Muscle of back (tissue), 11 donors: ENCODE data around the gene EIF4G3. TPM values are rescaled to one million over a fixed set of nuclear protein-coding genes. Genes with fewer than 3 reads are reported as not detected.
"Not testable (repeated sequence)": the region's sequence is repeated elsewhere in the genome, so short reads cannot be mapped to it uniquely, and the experiment has no call there.

Experiments
- DNase-seq, 3 donors: peaks; one replicate each; pipeline versions ENCODE4 v3.0.0 to v3.0.0-alpha.2; 2013
- polyA plus RNA-seq, 10 donors: library from polyadenylated mRNA; unstranded; fragments of 120-200 nt; gene quantifications; one replicate each; pipeline ENCODE4 v1.2.1, GENCODE V29; 2013; ENCODE audit not compliant: insufficient read length in 10 of 10

The EIF4G3 gene
- polyA plus RNA-seq, 10 donors: 30.2 to 42.5 (median 35.7) TPM

GRCh38 chr1:21114431-21114830 lies 62.3 kb downstream of the EIF4G3 start:
- DNase-seq: no peak

- DNase-seq: no peak
Observed at GRCh38 chr1:21110163-21110562, 66.5 kb downstream of the EIF4G3 start.

DNA sequence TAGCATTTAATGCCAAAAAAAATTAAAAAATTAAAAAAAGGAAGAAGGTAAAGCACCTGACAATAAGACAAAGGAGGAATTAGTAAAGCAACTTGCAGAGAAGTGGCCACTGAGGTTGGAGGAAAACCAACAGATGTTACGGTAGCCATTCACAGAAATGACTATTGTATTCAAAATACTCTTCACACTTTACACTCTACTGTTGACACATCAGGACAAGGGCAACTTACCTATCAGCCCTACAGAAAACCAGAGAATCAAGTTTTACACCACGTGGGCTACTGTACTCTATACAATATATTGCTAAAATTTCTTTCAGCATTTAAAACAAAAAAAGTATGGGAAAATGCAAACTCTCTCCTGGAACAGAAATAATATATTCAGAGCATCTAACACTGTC lies 70.0 kb downstream of the EIF4G3 start:
- DNase-seq: no peak

DNA sequence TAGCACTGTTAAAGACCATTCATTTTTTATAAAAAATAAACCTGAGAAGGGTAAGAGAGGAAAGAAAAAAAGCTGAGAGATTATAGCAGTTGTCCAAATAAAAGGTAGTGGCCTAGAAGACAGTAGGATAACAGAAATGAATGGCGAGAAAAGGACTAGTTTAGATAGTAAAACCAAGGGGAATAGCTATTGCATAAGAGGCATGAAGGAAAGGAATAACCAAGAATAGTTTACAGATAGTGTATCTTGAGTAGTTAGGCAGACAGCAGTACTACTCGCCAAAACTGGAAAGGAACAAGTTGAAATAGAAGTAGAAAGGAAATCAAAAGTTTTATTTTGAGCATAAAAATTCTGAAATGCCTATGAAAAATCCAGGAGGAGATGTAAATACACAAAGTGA lies 70.5 kb downstream of the EIF4G3 start:
- DNase-seq: no peak

- no peak for DNase-seq
Observed at GRCh38 chr1:21105807-21106206, 70.9 kb downstream of the EIF4G3 start.

DNA sequence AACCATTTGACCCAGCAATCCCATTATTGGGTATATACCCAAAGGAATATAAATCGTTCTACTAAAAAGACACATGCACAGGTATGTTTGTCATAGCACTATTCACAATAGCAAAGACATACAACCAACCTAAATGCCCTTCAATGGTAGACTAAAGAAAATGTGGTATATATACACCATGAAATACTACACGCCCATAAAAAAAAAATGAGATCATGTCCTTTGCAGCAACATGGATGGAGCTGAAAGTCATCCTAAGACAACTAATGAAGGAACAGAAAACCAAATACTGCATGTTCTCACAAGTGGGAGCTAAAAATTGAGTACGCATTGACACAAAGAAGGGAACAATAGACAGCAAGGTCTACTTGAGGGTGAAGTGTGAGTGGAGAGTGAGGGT lies 72.0 kb downstream of the EIF4G3 start:
- DNase-seq: no peak

DNA sequence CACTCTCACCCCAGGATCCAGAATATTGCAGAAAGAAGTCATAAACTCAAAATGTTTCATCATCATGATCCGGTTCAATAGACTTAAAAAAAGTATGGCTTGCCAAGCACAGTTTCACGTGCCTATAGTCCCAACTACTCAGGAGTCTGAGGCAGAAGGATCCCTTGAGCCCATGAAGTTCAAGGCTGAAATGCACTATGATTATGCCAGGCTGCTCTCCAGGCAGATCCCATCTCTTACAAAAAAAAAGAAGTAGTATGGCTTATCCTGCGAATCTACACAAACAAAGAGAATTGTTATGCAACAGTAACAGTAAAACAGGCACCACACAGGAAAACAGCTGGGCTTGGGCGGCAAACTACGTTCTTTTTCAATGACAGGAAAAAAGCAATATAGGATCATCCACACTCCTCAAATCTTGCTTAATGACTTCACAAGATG lies 76.2 kb downstream of the EIF4G3 start:
- DNase-seq: peak in 1 of 3 donors; percentile 32

DNA sequence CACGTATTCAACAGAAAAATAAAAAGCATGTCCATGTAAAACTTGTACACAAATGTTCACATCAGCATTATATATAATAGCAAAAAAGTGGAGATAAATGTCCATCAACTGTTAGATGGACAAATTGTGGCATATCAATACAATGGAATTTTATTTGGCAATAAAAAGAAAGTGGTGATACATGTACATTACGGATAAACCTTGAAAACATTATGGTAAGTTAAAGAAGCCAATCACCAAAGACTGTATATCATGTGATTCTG lies 76.9 kb downstream of the EIF4G3 start:
- DNase-seq: no peak

- no peak for DNase-seq
Observed at GRCh38 chr1:21099034-21099868, 77.4 kb downstream of the EIF4G3 start.

DNA sequence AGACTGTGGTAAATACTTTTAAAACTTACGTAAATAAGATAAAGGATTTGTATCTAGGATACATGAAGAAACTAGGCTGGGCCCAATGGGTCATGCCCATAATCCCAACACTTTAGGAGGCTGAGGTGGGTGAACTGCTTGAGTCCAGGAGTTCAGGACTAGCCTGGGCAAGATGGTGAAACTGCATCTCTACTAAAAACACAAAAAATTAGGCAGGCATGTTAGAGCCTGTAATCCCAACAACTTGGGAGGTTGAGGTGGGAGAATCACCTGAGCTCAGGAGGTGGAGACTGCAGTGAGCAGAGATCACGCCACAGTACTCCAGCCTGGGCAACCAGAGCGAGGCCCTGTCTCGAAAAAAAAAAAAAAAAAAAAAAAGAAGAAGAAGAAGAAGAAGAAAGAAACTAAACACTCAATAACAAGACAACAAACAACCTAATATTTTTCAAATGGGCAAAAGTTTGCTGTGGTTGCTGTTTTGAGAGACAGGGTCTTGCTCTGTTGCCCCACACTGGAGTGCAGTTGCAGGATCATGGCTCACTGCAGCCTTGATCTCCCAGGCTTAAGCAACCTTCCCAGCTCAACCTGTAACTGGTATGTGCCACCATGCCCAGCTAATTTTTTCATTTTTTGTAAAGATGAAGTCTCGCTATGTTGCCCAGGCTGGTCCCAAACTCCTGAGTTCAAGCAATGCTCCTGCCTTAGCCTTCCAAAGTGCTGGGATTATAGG lies 78.3 kb downstream of the EIF4G3 start:
- DNase-seq: no peak

DNA sequence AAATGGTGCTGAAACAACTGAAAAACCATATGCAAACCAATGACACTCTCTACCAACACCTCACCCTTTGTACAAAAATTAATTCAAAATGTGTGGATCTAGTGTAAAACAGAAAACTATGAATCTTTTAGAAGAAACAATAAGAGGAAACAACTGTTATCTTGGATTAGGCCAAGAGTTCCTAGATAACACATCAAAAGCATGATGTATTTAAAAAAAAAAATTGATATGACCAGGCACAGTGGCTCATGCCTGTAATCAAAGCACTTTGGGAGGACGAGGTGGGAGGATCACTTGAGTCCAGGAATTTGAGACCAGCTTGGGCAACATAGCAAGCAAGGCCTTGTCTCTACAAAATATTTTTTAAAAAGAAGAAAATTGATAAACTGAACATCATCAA lies 79.0 kb downstream of the EIF4G3 start:
- no peak for DNase-seq

GRCh38 chr1:21095976-21096375 lies 80.7 kb downstream of the EIF4G3 start:
- no peak for DNase-seq

- DNase-seq: not testable (repeated sequence)
Observed at GRCh38 chr1:21094282-21094681, 82.4 kb downstream of the EIF4G3 start.

DNA sequence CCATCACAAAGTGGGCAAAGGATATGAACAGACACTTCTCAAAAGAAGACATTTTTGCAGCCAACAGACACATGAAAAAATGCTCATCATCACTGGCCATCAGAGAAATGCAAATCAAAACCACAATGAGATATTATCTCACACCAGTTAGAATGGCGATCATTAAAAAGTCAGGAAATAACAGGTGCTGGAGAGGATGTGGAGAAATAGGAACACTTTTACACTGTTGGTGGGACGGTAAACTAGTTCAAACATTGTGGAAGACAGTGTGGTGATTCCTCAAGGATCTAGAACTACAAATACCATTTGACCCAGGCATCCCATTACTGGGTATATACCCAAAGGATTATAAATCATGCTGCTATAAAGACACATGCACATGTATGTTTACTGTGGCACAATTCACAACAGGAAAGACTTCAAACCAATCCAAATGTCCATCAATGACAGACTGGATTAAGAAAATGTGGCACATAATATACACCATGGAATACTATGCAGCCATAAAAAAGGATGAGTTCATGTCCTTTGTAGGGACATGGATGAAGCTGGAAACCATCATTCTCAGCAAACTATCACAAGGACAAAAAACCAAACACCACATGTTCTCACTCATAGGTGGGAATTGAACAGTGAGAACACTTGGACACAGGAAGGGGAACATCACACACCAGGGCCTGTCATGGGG lies 83.3 kb downstream of the EIF4G3 start:
- not testable (repeated sequence) for DNase-seq

GRCh38 chr1:21092545-21092944 lies 84.2 kb downstream of the EIF4G3 start:
- not testable (repeated sequence) for DNase-seq

DNA sequence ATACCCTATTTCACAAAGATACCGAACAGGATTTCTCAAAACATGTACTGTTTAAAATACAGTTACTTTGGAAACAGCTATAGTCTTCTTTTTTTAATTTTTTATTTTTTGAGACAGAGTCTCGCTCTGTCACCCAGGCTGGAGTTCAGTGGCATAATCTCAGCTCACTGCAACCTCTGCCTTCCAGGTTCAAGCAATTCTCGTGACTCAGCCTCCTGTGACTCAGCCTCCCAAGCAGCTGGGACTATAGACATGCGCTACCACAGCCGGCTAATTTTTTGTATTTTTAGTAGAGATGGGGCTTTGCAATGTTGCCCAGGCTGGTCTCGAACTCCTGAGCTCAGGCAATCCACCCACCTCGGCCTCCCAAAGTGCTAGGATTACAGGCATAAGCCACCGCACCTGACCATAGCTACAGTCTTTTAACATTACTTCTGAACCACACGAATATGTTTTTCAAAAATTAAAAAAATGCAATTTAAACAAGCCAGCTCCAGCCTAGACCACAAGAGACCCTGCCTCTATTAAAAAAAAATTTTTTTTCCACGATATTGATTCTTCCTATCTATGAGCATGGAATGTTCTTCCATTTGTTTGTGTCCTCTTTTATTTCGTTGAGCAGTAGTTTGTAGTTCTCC lies 85.5 kb downstream of the EIF4G3 start:
- peak in 1 of 3 donors; percentile 53 for DNase-seq

DNA sequence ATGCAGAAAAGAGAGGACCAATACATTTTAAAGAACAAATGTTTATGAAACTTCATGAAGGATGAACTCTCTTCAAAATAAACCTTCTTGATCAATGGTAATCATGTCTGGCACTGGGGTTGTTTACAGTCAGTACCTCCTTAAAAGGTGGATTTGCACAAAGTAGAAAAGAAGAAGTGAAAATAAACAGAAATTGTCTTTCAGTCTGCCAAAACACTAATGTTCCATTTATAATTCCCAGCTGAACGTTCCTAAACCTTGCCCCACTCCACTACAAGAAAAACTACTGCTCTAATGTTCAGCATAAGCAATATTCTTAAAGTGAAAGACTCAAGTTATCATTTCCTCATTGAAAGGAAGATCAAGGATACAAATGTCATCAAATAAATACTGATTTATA lies 86.2 kb downstream of the EIF4G3 start:
- peak in 1 of 3 donors; percentile 39 for DNase-seq

- DNase-seq: no peak
Observed at GRCh38 chr1:21089731-21090130, 87.0 kb downstream of the EIF4G3 start.

GRCh38 chr1:21089299-21089698 lies 87.4 kb downstream of the EIF4G3 start:
- DNase-seq: no peak

- DNase-seq: no peak
Observed at GRCh38 chr1:21084111-21084810, 92.4 kb downstream of the EIF4G3 start.

- no peak for DNase-seq
Observed at GRCh38 chr1:21082073-21082472, 94.6 kb downstream of the EIF4G3 start.

GRCh38 chr1:21077085-21077484 lies 99.6 kb downstream of the EIF4G3 start:
- DNase-seq: no peak
